Activated T-cell treated with anti-CD3 and anti-CD28 coated beads, Interleukin-2, amount 50 U/mL, for 48 hours (primary cell): ENCODE results near the gene CAMTA2.

Experiments
- DNase-seq, 2 experiments: peaks; one replicate each; pipeline ENCODE4 v3.0.0-alpha.2; 2020

Gene CAMTA2

DNA sequence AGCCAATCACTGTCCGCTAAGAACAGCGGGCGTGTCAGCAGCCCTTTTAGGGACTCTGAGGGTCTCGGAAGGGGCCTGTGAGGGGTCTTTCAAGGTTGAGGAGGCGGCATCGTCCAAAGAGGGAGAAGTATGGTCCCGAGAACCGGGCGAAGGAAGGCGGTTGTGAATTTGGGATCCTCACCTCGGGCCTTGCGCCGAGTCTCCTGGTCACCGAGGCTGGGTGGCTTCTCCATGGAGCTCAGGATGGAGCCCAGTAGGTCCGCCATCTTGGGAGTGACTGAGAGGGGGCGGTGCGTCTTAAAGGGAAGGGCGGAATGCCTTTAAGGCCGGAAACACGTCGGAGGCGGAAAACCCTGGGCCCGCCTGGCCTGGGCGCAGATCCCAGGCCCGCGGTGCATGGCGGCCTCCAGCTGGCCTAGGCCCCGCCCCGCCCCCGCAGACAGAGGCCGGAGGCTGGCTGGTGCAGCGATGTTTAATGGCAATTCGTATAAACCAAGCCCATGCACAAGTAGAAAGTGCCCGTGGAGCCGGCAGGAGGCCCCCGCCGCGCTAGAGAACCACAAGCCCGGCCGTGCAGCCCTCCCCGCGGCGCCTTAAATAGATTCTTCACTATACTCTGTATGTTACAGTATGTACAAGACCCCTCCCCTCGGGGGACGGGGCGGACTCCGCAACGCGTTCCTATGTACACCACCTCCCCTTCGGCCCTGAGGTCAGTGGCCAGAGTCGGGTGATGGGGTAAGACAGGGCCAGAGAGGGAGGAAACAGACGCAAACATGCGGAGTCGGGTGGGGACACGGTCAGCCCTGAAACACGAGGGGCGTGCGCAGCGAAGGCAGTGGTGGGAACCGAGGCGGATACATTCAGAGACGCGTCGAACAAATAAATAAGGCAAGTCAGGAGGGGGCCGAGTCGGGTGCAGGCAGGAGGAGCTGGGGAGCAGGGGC lies 19.7 kb downstream of the CAMTA2 start, which contains the start of gene SPAG7:
TSS of gene SPAG7 (minus strand) at position 279 of the 947 bp plus-strand sequence. CDS start at position 266, 13 bp downstream.
- DNase-seq, result peak; percentile 96 to 97

DNA sequence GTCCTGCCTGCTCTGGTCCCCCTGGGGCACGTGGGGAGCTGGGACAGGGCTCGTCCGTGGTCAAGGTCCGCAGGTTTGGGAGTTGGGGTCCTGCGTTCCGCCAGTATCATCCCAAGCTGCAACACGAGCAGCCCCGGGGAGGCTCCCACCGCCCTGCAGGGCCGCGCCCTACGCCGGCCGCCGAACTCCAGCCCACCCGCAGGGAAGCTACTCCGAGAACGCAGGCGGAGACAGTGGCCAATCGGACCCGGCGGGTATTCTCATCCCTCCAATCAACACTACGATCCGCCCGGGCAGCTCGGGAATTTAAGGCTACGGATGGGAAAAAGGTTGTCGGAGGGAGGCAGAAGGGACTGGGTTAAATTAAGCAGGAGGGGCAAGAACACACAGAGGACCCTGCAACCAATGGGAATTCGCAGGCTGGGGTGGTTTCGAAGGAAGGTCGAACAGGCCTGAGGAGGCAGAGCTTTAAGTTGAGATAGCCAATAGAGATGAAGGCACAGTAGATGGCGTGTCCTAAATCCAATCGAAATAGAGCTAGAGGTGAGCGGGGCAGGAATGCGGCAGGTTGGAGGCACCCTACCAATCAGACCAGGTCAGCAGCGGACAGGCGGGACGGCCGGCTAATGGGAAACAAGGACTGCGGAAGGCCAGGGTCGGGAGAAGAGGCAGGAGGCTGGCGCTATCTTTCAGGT lies 20.5 kb downstream of the CAMTA2 start:
- DNase-seq, result peak; percentile 92 to 93

DNA sequence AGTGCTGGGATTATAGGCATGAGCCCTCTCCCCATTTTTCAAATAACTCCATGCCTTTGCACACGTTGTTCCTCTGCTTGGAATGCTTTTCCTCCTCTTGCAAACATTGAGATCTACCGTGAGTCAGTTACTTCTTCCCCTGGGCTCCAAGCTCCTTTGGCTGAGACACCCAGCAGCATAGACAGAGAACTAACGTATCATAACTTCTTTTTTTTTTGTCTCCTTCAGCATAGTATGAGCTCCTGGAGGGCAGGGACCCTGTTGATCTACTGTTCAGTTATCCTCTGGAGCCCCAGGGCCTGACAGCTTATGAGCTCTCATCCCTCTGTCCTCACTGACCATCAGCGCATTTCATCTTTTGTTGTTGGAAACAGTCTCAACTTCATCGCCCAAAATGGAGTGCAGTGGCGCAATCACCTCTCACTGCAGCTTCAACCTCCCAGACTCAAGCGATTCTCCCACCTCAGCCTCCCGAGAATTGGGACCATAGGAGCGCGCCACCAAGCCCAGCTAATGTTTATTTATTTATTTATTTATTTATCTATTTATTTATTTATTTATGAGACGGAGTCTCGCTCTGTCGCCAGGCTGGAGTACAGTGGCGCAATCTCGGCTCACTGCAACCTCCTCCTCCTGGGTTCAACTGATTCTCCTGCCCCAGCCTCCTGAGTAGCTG lies 22.0 kb downstream of the CAMTA2 start:
- DNase-seq, result no peak

DNA sequence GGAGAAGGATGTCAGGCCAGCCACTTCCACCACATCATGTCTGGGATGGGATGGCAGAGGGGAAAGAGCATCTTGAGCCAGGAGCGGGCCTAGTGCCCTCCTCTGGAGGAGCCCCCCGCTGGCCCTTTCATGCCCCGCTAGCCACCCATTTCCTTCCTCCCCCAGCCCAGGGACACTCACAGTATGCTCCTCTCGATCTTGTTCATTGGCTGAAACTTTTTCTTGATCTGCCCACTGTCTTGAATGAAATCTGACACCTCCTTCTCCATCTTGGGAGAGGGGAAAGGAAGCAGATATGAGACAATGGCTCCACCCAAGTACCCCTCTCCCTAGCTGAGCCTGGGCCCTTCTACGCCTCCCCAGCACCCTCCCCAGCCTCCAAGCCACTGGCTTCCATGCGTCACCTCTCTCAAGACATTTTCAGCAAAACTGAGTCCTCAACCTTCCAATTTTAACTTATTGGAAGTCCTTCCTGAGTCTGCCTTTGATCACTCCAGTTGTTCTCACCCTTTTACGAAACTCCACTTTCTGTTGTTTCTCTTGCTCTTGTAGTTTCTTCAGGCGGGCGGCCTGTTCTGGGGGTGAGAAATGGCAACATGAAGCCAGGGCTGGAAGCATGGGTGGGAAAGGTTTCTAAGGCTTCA lies 27.1 kb downstream of the CAMTA2 start:
- no peak for DNase-seq

DNA sequence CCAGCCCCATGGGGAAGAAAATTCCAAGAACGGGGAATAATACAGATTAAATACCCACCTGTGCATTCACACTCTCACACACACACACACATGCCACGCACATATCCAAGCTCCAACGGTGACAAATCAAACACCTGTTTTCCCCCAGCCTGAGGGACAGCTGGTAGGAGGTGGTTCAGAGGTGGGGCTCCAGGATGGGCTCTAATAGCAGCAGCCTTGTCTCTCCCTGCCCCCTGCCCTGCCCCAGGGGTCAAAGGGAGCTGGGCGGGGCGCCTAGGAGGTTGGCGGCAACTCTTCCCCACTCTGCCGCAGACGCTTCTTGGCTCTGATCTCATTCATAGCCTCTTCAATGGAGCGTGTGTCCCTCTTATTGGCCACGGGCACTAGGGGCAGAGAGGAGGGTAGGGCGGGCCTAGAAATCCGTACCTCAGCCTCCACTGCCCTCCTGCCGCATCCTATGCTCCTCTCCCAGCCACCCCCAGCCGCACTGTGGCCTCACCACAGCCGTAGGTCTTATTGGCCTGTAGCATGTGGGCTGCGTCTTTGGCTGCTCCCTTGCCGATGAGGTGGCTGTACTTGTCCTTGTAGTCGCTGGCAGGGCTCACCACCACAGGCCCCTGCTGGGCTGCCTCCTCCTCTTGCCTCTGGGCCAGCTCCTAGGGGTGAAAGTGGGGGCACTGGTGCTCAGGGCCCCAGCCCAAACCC lies 28.1 kb downstream of the CAMTA2 start:
- DNase-seq, result no peak

DNA sequence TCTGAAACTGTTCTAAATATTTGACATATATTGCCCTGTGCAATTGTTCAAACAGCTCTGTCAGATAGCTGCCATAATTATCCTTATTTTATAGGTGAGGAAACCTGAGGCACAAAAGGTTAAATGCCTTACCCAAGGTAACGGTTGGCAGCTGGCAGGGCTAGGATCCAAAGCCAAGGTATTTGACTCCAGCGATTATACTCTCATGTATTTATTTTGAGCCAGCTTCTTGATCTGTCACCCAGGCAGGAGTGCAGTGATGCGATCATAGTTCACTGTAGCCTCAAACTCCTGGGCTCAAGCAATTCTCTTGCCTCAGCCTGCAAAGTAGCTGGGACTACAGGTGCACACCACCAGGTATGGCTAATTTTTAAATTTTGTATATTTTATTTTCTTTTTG lies 29.4 kb downstream of the CAMTA2 start:
- no peak for DNase-seq

DNA sequence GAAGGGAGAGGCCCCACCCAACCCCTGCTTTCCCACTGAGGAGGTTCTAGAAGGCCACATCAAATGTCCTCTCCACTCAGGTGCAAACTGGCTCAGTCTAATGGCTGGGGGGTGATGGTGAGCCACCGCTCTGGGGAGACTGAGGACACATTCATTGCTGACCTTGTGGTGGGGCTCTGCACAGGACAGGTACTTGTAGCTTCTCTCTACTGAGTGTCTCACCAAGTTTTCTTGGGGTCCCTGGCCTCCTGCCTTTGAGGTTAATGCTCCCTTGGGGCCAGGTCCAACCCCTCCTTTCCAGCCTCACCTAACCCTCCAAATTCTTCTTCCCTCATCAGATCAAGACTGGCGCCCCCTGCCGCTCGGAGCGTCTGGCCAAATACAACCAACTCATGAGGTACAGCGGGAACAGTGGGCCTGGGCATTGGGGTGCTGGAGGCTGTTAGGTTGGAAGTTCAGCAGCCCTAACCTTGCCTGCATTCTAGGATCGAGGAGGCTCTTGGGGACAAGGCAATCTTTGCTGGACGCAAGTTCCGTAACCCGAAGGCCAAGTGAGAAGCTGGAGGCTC lies 30.9 kb downstream of the CAMTA2 start:
- peak; percentile 59 to 64 for DNase-seq

DNA sequence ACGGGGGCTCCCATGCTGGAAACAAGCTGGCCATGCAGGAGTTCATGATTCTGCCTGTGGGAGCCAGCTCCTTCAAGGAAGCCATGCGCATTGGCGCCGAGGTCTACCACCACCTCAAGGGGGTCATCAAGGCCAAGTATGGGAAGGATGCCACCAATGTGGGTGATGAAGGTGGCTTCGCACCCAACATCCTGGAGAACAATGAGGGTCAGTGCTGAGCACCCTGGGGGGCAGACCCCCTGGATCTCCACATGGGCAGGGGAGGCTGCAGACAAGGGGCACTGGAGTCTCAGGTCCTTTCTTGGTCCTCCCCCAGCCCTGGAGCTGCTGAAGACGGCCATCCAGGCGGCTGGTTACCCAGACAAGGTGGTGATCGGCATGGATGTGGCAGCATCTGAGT lies 32.4 kb downstream of the CAMTA2 start:
- no peak for DNase-seq

DNA sequence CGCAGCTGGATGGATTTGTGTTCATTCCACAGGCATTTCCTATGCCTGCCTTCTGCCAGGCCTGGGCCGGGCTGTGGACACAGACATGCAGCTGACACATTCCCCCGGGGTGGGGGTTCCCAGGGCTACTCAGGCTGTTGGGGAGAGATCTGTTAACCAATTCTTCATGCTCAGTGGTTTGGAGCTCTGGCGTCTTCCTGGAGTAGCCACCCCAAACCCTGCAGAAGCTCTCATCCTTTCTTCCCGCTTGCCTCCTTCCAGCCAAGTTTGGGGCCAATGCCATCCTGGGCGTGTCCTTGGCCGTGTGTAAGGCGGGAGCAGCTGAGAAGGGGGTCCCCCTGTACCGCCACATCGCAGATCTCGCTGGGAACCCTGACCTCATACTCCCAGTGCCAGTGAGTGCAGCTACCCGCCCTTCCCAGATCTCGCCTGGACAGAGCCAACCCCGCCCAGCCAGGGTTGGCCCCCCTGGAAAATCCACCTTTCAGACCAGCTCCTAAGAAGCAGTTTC lies 34.0 kb downstream of the CAMTA2 start:
- DNase-seq, result no peak

DNA sequence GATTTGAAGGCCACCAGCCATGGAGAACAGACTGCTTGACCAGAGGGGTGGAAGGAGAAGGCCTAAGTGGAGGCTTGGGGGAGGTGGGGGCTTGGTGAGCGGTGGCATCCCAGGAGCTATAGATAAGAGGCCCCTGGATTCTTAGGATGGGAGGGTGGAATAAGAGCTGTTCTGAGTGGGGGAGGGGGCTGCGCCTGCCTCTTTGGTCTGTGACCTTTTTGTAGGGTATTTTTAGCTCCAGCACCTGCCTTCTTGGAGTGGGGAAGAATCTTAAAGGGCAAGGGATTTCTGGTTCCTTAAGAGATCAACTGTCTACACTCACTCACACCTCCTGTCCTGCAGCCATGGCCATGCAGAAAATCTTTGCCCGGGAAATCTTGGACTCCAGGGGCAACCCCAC lies 36.0 kb downstream of the CAMTA2 start:
- no peak for DNase-seq

DNA sequence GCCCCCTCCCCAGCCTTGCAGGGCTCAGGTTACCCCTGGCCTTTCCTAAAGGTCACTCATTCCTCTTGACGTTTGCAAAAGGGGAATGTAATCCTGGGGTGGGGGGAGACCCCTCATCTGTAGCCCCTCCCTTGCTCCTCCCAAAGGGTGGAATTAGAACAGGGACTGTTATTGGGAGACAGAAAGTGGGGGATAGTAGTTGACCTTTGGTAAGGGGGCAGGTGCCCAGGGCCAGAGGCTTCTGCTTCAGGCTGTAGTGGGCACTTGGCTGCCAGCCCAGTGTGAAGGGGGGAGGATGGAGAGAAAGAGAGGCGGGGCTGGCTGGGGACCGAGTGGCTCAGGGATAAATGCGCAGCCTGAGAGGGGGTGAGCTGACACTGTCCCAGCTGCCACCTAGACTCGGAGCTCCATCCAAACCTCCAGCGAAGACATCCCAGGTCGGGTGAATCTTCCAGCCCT lies 36.7 kb downstream of the CAMTA2 start, which contains the start of gene ENO3:
TSS of gene ENO3 (plus strand) at position 374 of the 459 bp plus-strand sequence. CDS start 711 bp downstream, outside the sequence.
- no peak for DNase-seq

DNA sequence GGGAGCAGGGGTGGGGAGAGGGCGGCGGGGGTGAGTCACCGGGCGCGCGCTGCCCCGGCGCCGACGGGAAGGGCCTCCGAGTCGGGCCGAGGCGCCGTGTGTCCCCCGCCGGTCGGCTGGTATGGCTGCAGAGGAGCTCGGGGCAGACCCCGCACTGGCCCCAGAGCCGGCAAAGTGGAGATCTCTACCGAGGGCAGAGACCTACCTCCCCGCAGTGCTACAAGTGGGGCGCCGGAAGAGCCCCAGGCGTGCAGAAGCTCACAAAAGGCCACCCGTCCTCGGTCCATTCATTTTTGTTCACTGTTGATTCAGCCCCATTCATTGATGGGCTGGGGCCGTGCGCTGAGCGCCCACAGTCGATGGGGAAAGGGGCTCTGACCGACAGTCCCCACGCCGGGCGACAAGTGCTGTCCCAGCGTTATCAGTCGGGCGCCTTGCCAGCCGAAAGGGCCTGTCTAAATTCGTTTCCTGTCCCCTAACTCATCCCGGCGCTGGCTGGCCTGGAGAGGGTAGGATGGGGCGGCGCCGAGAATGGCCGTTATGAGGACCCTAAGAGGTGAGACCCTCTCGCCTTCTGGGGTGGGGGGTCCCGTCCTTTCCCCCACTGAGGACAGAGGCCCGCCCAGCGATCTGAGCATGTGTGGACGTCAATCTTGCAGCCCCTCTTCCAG lies 37.3 kb downstream of the CAMTA2 start:
- DNase-seq, result peak in 1 of 2 experiments; percentile 70

DNA sequence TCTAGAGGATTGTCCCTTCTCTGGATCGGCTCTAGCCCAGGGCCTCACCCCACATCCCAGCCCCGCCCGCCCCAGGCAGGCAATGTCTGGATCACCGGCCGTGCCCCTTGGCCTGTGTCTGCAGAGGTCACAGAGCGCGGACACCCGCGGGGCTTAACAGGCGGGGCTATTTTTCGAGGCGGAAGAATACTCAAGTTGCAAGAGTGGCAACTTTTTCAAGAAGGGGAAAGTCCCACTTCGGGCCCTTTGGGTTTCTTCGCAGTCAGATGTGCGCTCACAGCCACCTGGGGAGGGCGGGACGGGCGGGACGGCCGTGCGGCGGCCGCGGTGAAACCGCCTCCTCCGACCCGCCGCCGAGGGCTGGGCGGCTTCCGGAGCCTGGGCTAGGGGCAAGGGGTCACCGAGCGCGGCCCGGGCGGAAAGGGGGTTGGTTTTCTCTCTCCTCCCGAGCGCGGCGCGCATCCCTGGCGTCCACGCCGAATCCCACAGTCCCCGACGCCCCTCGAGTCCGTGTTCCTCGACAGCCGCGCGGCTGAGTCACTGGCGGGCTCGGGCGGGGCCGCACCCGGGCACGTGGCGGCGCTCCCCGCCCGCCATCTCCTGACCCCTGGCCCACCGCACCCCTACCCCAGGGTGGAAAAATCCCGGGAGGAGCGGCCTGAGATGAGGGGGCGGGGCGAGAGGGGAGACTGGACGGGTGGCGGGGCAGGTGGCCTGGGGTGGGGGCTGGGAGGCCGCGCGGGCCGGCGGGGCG lies 38.0 kb downstream of the CAMTA2 start:
- DNase-seq, result peak; percentile 87

DNA sequence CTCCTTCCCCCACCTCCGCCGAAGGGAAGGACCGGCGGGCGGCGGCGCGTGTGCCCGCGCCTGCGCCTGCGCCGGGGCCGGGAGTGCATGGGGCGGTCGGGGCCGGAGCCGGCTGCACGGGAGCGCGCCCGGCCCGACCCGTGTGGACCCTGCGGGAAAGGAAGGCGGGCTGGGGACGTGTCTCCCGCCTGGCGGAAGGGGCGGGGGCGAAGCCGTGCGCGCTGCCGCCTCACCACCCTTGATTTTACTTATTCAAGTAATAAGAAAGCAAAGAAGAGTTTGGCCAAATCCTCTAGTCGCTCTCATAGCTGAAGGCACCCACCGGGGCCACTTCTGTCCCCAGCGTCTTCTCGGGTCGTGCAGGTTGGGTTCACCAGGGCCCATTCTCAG lies 38.5 kb downstream of the CAMTA2 start:
- DNase-seq, result peak in 1 of 2 experiments; percentile 86

DNA sequence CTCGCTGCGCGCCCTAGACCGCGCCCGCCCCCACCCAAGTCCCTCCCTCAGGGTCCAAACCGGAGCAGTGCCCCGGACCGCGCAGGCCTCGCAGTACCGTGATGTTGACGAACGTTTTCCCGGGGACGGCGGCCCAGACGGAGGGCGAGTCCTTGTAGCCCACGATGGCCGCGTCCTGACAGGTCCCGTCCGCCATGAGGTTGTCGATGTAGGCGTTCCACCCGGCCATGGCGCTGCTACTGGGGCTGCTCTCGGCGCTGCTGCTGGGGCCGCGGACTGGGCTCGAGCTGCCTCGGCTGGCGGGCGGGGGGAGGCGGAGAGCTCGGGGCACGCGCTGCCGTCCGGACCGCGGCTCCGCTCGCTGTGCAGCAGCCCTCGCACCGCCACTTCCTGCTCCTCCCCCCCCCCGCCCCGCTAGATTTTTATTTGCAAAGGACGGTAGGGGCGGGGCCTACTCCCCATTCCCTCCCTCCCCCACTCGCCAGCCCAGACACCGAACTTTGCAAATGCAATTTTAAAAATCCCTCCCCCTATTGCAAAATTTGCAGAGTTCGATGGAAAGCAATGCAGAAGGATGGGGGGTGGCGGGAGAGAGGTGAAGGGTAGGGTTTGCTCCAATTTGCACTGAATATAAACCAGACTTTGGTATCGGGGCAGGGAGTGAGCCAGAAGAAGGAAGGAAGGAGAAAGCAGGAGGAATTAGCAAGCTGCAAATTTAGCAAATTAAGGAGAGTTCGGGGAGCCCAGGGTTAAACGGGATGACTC lies 39.1 kb downstream of the CAMTA2 start, which contains the start of gene PFN1:
TSS of gene PFN1 (minus strand) at position 365 of the 765 bp plus-strand sequence. CDS start at position 229, 136 bp downstream.
- peak; percentile 89 to 94 for DNase-seq

DNA sequence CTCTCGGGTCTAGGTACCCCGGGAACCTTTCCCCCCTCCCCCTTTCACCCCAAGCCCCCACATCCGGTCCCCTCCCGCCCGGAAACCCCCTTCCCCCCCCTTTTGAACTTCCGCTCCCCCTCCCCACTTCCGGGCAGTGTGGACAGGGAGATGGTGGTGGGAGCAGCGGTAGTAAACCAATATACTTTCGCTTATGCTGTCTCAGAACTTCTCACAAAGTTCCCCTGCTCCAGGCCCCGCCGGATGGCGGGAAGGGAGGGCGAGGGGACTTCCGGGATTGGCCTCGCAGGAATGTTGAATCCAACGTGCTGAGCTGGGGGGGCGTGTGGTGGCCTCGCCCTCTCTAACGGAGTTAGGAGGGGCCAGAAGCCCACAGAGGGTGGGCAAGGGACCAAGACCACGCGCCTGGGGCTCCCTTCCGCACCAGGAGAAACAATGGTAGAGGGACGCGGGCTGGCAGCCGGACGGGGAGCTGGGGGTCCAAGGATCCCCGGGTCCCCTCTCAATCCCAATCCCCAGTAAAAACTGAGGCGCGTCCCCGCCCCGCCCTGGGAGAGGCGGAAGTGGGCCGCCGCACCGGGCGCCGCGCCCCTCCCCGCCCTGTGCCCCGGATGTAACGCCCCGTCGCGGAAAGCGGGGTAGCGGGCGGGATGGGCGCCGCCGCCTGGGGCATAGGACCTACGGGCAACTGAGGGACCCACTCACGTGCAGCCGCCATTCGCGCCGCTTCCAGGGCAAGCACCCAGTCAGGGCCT lies 39.9 kb downstream of the CAMTA2 start:
- DNase-seq, result peak; percentile 81 to 84

DNA sequence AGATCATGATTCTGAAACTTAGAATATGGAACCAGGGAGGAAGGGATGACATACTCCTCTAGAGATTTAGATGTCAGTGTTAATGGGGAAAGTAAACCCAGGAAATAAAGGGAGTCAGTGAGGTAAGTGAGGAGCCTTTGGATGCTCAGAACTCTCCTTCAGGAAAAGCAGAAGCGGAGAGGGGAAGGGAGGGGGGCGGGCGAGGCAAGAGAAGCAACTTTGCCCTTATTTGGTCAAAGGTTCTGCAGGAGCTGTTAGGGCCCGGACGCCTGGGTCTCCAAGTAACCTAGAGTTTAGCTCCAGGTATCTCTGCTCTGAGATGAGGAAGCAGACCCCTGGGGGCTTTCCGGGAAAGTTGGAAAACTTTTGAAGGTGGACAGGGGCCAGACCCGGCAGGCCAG lies 40.5 kb downstream of the CAMTA2 start:
- DNase-seq, result no peak

DNA sequence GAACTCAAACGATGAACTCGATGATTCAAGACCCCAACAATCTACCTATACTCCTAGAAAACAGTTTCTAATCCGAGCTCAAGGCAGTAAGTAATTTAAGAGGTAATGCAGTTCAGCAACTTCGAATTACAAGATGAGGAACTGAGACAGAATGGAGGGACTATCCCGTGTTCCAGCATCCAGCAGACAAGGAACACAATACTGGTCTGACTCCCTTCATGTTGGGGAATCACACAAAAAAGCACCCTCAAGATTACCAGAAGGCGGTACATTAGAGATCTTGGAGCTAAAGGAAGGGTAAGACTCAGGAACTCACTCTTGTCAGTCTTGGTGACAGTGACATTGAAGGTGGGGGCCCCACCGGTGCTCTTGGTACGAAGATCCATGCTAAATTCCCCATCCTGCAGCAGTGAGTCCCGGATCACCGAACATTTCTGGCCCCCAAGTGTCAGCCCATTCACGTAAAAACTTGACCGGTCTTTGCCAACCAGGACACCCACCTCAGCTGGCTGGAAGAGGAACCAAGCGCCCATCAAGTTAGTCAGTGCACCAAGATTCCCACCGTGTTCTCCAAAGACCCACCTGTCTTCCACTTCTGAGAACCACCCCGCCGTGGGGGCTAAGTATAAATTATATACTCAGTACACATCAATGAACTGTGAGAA lies 41.0 kb downstream of the CAMTA2 start:
- no peak for DNase-seq
